ENCODE data around the gene TIMM50. TPM values are rescaled to one million over a fixed set of nuclear protein-coding genes. Genes with fewer than 3 reads are reported as not detected.

Gene TIMM50
- total RNA-seq, 1 experiment from 2014 or later: 79.0 TPM

Other genes starting within 250 kb of the TIMM50 start
- gene IFNL3, start 235.8 kb upstream of the TIMM50 start, total RNA-seq (2014; rRNA removed; shearing (Covaris generic)): not detected in 2 replicates
- gene IFNL4, start 232.0 kb upstream of the TIMM50 start, total RNA-seq (2014; rRNA removed; shearing (Covaris generic)): not detected in 2 replicates
- not detected in 2 replicates for gene IFNL2, start 212.4 kb upstream of the TIMM50 start, total RNA-seq (2014; rRNA removed; shearing (Covaris generic))
- gene IFNL1, start 184.4 kb upstream of the TIMM50 start, total RNA-seq (2014; rRNA removed; shearing (Covaris generic)): not detected in 2 replicates
- gene LRFN1, start 160.0 kb upstream of the TIMM50 start, total RNA-seq (2014; rRNA removed; shearing (Covaris generic)): not detected in 2 replicates
- 1.4 TPM in 1 of 2 replicates, not detected in the other for gene GMFG, start 144.8 kb upstream of the TIMM50 start, total RNA-seq (2014; rRNA removed; shearing (Covaris generic))
- 48.5 and 49.7 TPM in 2 replicates for gene SAMD4B, start 138.4 kb upstream of the TIMM50 start, total RNA-seq (2014; rRNA removed; shearing (Covaris generic))
- 55.2 and 61.6 TPM in 2 replicates for gene PAF1, start 89.7 kb upstream of the TIMM50 start, total RNA-seq (2014; rRNA removed; shearing (Covaris generic))
- 24.3 and 38.9 TPM in 2 replicates for gene MED29, start 89.5 kb upstream of the TIMM50 start, total RNA-seq (2014; rRNA removed; shearing (Covaris generic))
- gene ZFP36, start 74.0 kb upstream of the TIMM50 start, total RNA-seq (2014; rRNA removed; shearing (Covaris generic)): 2.0 and 4.3 TPM in 2 replicates
- 8.6 and 17.9 TPM in 2 replicates for gene PLEKHG2, start 68.2 kb upstream of the TIMM50 start, total RNA-seq (2014; rRNA removed; shearing (Covaris generic))
- gene RPS16, start 44.9 kb upstream of the TIMM50 start, total RNA-seq (2014; rRNA removed; shearing (Covaris generic)): 54.0 and 69.4 TPM in 2 replicates
- 89.0 and 100 TPM in 2 replicates for gene SUPT5H, start 35.3 kb upstream of the TIMM50 start, total RNA-seq (2014; rRNA removed; shearing (Covaris generic))
- gene DLL3, start 18.1 kb downstream of the TIMM50 start, total RNA-seq (2014; rRNA removed; shearing (Covaris generic)): 0.03 and 0.05 TPM in 2 replicates
- gene SELENOV, start 34.3 kb downstream of the TIMM50 start, total RNA-seq (2014; rRNA removed; shearing (Covaris generic)): not detected in 2 replicates
- 4.8 and 6.4 TPM in 2 replicates for gene EID2B, start 52.0 kb downstream of the TIMM50 start, total RNA-seq (2014; rRNA removed; shearing (Covaris generic))
- gene EID2, start 59.3 kb downstream of the TIMM50 start, total RNA-seq (2014; rRNA removed; shearing (Covaris generic)): 16.9 and 22.7 TPM in 2 replicates
- gene LGALS13, start 121.7 kb downstream of the TIMM50 start, total RNA-seq (2014; rRNA removed; shearing (Covaris generic)): not detected in 2 replicates
- not detected in 2 replicates for gene LGALS16, start 175.1 kb downstream of the TIMM50 start, total RNA-seq (2014; rRNA removed; shearing (Covaris generic))
- not detected in 2 replicates for gene LGALS14, start 223.6 kb downstream of the TIMM50 start, total RNA-seq (2014; rRNA removed; shearing (Covaris generic))

Data from SJSA1 (cell line).